GM18907 (cell line): ENCODE results near the gene RNU2-63P.
"Not testable (repeated sequence)": the region's sequence is repeated elsewhere in the genome, so short reads cannot be mapped to it uniquely, and the experiment has no call there.

Experiments used
- ATAC-seq: cut with Tn5 transposase; IDR thresholded peaks from one replicate; pipeline ENCODE4 v1.9.1; 2021; ENCODE audit warnings: mild to moderate bottlenecking, moderate library complexity; ENCODE audit not compliant: unreplicated experiment

Gene RNU2-63P

DNA sequence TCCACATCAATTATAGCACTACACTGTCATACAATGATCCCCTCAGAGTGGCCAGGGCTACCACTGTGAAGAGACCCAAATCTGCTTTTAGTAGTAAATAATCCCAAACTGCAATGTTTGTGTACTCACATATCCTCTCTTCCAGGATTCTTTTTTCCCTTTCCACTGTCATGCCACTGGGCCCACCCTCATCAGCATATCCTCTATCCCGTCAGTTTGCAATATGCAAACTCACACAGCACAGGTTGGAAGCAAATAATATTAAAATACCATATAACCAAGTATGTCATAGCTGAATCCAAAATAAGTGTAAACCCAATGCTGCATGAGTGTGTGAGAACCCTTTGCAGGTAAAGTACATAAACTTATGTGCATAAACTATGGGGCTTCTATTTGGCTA is 28.9 kb downstream of the RNU2-63P start:
- ATAC-seq: not testable (repeated sequence)

DNA sequence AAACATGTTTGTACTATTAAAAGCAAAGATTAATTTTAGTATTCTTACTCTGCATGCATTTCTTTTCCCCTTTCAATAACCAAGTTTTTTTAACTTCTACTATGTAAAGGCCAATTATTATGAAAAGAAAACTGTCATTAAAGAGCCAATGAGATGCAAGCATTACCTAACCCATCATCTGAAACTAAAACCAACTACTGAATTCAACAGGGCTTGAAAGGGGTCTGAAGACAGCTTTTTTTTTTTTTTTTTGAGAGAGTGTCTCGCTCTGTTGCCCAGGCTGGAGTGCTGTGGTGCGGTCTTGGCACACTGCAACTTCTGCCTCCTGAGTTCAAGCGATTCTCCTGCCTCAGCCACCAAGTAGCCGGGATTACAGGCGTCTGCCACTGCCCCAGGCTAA is 30.4 kb downstream of the RNU2-63P start:
- not testable (repeated sequence) for ATAC-seq

DNA sequence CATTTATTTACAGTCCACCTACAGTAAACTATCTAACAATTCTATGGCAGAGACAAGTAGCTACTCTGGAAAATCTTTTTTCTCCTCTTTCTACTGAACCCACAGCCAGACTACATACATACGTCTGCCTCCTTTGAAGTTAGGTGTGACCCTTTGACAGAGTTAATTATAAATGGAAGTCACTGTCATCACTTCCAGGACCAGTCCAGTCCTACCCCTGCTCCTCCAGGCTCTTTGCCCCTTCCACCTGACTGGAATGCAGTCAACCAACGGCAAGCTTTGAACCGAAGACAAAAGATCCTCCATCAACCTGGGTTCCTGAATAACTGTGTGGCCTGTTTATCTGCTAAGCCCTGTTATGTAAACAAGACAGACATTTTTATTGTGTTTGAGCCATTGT is 35.2 kb downstream of the RNU2-63P start:
- ATAC-seq: not testable (repeated sequence)

DNA sequence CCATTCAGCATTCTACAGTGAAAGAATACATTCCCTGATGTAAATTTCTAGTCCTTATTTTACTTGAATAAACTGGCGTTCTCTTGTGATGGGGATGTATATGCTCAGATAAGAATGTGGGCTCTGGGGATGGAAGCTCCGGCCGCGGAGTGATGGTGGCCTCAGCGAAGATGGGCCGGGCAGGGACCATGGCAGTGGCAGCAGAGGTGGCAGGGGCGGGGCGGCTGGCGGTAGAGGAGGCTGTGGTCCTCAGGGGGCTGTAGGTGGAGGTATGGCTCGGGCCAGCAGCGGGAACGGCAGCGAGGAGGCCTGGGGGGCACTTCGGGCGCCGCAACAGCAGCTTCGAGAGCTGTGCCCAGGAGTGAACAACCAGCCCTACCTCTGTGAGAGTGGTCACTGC is 44.0 kb downstream of the RNU2-63P start:
- not testable (repeated sequence) for ATAC-seq
